ENCODE measurements around the gene KIDINS220.

The KIDINS220 gene

DNA sequence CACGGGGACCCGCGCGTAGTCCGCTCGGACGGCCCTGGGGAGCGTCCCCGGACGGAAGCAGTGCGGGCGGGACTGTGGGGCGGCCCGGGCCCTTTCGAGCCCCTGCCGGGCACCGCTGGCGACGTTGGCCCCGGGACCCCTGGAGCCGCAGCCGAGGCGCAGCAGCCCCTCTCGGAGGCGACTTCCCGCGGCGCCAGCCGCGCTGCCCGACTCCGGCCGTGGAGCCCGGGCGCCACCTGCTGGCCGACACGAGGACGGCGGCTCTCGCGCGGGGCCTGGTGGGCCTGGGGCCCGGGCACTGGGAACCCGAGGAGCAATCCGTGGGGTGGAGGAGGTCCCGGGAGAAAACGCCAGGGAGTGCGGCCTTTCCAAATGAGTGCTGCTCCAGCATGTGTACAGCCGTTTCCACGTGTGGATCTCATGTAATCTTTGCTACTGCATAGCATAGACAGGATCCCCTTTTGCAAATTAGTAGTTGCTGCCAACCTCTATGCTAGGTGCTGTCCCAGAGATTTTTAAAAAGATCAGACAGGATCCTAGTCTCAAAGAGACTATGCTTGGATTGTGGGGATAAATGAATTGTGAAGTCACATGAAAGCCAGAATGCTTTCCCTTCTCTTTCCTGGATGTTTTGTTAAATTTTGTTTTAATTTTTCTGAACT, 151.6 kb downstream of the KIDINS220 start:
- DNase-seq, result peak; percentile 73

DNA sequence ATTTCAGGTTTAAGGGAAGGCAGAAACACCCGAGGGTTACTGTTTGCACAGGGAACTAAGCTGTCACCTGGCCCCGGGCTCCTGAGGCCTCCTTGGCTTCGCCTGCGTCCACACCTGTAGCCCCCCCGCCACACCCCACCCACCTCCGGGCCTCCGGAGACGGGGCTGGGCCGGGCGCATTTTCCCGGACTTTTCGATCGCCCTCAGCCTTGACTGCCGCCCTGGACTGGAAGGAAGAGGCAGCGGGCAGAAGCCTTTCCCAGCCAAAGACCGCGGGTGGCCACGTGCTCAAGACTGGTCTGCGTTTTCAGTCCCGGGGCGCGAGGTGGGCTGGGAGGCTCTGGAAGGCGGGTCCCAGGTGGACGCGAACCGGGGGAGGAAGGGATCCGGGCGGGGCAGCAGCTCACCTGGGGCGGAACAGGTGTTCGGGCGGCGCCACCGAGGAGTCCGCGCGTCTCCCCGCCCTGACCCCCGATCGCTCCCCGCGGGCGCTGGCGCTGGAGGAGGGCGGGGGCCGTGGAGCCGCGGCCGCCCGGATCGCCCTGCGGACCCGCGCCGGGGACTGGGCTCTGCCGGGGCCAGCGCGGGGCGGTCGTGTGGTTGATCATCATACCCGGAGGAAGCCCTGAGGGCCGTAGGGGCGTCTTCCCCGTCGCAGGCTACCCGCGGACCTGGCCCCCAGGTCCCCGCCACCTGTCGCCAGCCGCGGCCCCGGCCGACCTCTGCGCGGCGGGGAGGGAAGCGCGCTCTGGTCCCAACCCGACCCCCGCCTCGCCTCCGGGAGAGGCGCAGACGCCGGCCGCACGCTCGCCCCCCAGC, 152.3 kb downstream of the KIDINS220 start:
- peak; percentile 42 for DNase-seq

GRCh38 chr2:8684540-8684877, 152.9 kb downstream of the KIDINS220 start:
- DNase-seq, result peak; percentile 37

DNA sequence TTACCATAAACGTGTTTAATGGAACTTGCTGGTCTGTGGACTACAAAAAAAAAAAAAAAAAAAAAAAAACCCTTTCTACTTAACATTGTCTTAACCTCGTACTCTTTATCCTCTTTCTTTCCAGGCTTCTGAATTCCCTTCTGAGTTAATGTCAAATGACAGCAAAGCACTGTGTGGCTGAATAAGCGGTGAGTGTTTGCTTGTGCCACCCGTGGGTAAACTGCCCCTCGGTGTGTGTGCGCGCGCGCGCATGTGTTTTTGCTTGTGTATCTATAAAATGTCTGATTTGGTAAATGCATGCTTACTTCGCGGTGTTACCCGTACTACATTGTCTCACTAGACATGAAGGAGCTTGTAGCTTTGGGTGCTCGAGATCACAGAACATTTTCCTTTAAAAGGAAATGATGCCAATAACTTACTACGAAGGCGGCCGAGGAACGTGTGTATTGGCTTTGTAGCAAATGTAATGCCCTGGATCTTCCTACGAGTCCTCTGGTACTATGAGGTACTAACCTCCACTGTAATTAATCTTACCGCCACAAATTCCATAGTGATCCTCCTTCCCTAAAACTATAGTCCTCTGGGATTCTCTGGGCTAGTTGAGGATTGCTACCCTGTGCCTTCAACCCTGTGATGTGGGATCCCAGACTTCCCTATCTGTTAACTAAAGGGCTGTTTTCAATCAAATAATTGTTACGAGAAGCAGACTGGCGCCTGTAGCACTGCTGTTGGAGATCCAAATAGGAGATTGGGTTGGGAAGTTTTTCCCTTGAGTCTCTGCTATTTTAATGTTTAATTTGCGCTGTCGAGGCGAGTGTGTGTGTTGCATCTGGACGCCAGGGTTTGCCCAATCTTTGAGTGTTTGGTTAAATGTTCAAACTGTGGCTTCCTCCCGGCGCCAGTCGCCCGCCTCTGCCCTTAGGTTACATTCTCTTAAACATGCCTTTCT, 154.4 kb downstream of the KIDINS220 start:
- peak; percentile 48 for DNase-seq

GRCh38 chr2:8681786-8682692, 155.4 kb downstream of the KIDINS220 start, which contains the start of gene ID2:
TSS of gene ID2 (plus strand) at chr2:8682056. CDS start at chr2:8682166, 110 bp downstream.
- peak; percentile 98 for DNase-seq

DNA sequence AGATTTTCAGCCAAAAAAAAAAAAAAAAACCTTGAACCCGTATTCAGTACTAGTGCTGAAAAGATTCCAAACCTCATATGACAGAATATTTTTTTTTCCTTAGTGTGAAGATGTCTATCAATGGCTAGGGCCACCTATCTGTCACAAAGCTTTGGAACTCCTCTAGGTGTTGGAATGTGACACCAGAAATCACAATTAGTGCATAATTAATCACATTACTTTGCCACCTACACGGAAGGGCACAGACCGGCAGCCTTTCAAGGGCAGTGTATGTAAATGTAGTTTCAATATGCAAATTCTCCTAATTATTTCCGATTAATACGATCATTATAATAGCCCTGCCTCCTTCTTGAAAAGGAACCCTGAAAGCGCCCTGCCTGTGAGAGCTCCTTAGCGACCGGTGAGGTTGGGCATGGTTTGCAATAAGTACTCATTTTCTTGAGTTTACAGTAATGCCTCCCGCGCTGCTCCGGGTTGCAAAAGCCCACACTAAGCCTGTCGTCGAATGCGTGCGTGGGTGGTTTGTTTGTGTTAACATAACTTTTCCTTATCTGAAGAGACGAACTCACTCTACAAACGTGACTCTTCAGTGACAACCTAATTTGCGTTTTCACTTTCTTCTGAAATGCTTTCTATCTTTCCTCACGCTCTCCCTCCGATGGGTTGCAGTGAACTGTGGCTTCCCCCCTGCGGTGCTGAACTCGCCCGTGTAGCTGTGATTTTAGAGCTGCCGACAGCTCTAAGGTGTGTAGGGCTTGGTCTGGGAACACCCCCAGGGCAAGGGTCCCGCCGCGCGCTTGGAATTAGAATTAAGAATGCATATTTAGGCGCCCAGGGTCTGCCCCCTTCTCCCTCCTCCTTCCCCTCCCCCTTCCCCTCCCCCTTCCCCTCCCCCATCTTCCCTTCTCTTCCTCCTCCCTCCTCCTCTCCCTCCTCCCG, 156.3 kb downstream of the KIDINS220 start:
- peak; percentile 48 for DNase-seq

DNA sequence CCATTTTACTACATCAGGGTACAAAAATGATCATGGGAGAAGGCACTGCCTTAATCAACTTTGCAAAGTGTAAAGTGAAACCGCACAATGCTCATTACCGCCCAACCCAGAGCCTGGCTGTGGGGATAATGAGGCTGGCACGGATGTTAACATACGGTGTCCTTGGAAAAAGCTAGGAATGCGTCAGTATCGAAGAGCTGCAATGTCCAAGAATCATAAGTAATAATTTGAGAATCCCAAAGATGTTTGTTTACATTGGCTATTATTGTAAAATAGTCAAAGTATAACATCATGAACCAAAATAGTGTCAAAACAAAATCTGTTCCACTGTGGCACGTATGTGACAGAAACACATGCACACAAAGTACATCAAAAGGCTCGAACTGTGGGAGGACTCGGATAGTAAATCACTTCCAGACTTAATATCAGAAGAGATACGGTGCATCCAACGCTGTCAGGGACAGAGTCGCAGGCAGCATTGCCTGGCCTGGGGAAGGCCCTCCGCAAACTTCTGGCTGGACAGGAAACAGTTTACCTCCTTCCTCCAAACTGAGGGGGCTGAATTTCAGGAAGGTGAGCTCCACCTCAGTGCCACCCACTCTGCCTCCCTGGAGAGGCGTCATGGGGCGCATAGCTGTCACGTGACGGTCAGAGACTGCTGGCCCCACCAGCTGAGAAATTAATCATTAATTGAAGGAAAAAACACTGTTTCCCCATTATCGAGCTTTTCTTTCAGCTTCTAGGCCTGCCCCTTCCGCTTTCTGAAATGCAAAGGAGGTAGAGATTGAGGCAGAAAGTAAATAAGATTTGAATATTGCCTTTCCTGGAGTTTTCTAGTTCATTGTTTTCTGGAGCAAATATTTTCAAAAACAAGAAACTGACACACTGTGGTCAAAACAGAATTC, 157.3 kb downstream of the KIDINS220 start:
- no peak for DNase-seq

DNA sequence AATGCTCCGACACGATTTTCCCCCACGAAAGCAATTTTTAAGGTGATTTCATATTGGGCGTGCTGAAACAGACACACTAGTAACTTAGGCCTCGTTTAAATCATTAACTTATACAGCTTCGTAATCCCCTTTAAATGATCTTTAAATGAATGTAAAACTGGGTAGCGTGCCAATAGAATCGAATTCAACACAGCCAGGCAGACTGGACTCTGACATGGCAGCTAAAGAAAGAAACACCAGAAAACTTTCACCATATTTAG, 157.9 kb downstream of the KIDINS220 start:
- no peak for DNase-seq
